IMR-90 (cell line): ENCODE data around the gene ZBTB11.
A peak's percentile ranks its signal among the peaks of the same experiment; 100 is the strongest.

Source experiments
- BHLHE40 ChIP-seq: fragments of 150-350 bp; IDR thresholded peaks from 2 replicates; pipeline ENCODE4 v1.6.1; 2016; ENCODE audit warnings: mild to moderate bottlenecking, low read depth, low read length
- CTCF ChIP-seq: conservative IDR thresholded peaks from 2 replicates; pipeline ENCODE4 v1.5.1; 2012; ENCODE audit warnings: mild to moderate bottlenecking, low read depth, low read length, improper control_type of control experiment
- MAFK ChIP-seq: IDR thresholded peaks from 2 replicates; pipeline ENCODE4 v1.6.1; 2012; ENCODE audit warnings: low read depth, low read length, improper control_type of control experiment
- POLR2A ChIP-seq: IDR thresholded peaks from 2 replicates; pipeline ENCODE4 v1.6.1; 2012; ENCODE audit warnings: mild to moderate bottlenecking, low read depth, low read length
- RAD21 ChIP-seq: IDR thresholded peaks from 2 replicates; pipeline ENCODE4 v1.6.1; 2012; ENCODE audit warnings: low read length, improper control_type of control experiment
- RFX5 ChIP-seq: IDR thresholded peaks from 2 replicates; pipeline ENCODE4 v1.8.0; 2012; ENCODE audit warnings: low read depth, mild to moderate bottlenecking, low read length, moderate library complexity
- USF2 ChIP-seq: fragments of 150-350 bp; IDR thresholded peaks from 2 replicates; pipeline ENCODE4 v1.6.1; 2017; ENCODE audit warnings: mild to moderate bottlenecking, antibody characterized with exemption, low read length, low read depth

- TF ChIP-seq USF2 (no peak), CTCF (no peak), POLR2A (peak; percentile 94), RAD21 (no peak), RFX5 (no peak), MAFK (0 out of 2 replicates have a peak, but pooled peaks have one; percentile 25), BHLHE40 (no peak)
Measured at GRCh38 chr3:101675709-101676215, 1.2 kb downstream of the ZBTB11 start.
